T-helper 22 cell (primary cell): ENCODE measurements around the gene GAN.

Experiments
- DNase-seq: peaks from one replicate; pipeline ENCODE4 v3.0.0-alpha.2; 2020; ENCODE audit warnings: low read depth

The GAN gene, protein sequence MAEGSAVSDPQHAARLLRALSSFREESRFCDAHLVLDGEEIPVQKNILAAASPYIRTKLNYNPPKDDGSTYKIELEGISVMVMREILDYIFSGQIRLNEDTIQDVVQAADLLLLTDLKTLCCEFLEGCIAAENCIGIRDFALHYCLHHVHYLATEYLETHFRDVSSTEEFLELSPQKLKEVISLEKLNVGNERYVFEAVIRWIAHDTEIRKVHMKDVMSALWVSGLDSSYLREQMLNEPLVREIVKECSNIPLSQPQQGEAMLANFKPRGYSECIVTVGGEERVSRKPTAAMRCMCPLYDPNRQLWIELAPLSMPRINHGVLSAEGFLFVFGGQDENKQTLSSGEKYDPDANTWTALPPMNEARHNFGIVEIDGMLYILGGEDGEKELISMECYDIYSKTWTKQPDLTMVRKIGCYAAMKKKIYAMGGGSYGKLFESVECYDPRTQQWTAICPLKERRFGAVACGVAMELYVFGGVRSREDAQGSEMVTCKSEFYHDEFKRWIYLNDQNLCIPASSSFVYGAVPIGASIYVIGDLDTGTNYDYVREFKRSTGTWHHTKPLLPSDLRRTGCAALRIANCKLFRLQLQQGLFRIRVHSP

DNA sequence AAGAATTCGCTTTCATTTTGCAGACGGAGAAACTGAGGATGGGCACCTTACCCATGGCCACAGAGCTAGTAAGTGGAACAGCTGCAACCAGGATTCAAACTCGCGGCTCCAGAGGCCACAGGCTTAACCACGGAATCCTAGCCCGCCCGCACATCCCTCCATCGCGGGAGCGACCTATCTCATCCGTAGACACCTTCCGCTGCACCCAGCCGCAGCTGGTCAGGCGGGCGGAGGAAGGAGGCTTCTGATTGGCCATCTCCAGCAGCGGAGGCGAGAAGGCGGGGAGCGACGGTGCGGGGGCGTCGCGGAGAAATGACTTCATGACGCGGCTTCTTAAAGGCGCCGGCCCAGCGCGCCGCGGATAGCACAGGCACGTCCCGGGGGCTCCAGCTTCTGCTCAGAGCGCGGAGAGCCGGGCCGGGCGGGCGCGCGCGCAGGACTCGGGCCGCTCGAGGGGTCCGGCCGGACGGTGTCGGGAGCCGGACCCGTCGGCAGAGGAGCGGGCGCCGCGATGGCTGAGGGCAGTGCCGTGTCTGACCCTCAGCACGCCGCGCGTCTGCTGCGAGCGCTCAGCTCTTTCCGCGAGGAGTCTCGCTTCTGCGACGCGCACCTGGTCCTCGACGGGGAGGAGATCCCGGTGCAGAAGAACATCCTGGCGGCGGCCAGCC lies at the start of gene GAN:
Gene GAN (plus strand): TSS at position 360 of the 668 bp plus-strand sequence. CDS start 152 bp downstream, at position 512.
- DNase-seq = peak; percentile 89

DNA sequence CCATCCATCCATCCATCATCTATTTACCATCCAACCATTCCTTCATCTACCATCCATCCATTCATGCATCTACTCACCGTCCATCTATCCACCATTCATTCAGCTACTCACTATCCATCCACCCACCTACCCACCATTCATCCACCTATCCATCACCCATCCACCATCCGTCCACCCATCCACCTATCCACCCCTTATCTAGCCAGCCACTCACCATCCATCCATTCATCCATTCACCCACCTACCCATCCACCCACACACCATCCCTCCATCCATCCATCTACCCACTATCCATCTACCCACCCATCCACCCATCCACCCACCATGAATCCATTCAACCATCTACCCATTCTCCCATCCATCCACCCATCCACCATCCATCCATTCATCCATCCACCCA lies 49.7 kb upstream of the GAN start:
- DNase-seq = no peak

DNA sequence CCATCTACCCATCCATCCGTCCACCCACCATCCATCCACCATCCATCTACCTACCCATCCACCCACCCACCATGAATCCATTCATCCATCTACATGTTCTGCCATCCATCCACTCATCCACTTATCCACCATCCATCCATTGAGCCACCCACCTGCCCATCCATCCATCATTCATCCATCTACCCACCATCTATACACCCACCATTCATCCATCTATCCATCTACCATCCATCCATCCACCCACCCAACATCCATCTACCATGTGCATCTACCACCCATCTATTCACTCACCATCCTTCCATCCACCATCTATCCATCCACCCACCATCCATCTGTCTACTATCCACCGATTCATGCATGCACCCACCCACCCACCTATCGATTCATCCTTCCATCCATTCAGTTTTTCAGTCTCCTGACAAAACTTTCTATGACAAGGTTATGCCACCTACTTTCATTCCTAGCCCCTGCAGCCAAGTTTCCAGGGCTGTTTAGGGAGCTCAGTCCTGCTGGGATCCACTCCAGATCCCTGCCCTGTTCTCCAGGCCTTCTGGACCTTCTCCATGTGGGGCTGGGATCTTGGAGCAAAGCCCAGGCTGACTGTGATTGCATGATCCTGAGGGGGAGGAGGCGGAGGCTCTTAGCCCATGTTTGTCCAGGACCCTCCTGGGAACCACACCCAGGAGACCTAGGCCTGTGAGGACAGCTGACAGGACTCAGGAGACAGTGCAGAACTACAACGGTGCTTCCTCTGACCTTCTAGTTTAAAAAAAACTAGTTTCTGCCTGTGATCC lies 48.9 kb upstream of the GAN start:
- DNase-seq = no peak

DNA sequence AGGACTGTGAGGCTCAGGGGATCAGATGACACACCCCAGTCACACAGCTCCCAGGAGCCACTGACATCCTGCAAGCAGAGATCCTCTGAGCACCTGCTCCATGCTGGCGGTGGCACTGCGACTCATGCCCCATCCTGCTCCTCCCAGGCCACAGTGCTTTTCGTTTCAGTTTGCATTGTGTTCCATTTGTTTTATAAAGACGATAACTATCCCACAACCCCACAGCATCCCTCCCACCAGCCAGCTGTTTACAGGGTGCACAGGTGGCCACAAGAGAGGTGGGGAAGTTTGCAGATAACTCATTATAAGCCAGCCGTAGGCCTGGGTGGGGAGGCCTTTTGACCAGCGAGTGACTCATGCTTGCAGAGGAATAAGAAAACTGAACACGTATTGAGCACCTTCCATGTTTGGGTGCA lies 48.1 kb upstream of the GAN start:
- DNase-seq = no peak

DNA sequence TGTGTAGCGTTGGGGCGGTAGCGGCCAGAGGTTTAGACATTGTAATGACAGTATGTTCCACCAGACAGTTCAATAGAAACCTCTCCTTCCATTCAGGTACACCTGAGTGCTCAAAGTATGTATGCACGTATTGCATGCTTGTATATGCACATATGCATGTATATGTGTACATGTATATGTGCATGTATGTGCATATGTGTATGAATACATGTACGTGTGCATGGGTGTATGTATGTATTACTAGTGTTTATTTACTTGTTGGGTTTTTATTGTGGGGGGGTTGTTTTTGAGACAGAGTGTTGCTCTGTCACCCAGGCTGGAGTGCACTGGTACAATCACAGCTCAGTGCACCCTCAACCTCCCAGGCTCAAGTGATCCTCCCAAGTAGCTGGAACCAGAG lies 46.3 kb upstream of the GAN start:
- no peak for DNase-seq

DNA sequence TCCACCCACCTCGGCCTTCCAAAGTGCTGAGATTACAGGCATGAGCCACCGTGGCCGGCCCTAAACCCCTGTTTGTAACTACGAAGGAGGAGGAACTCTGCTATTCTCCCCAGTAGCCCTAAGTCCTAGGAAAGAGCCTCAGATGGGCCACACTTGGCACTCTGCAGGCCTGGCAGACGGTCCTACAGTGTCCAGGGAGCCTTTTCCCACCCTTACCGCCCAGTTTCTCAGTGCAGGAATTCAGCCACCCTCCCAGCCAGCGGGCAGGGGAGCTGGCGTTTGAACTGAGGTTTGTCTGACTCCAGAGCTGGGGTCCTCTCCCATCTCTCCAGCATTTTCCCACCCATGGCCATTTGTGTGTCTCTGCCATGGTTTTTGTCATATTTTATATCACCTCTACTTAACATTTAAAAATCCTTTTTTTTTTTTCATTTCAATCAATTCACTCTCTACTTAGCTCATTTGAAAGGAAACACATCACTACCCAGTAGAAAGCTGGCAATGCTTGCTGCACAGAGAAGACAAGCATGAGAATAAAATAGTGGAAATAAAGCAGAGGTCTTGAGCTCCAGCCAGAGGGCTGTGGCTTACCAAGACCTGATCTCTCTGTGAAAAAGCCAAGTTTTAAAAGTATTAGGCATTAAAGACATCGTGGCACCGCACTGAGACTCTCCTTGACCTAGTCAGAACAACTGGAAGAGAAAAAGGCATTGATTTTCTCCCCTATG lies 41.4 kb upstream of the GAN start:
- DNase-seq = no peak

DNA sequence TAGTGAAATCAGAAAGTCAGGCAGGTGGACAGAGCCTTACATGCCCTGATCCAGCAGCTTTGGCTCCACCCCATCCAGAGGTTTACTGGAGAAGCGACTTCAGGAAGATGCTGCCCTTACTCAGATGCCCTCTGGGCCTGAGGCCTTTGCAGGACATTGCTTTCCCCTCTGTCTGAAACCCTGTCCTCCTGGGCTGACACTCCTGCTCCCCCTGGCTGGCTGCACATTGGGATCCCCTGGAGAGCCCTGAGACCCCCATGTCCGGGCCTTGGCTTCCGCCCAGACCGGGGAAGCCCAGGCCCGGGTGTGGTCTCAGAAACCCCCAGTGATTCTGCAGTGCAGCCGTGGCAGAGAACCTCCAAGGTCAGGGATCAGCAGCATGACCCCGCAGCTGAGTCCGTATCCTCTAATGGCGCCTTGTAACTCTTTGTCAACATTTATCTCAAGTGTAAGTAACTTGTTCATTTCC lies 39.7 kb upstream of the GAN start:
- DNase-seq = no peak

DNA sequence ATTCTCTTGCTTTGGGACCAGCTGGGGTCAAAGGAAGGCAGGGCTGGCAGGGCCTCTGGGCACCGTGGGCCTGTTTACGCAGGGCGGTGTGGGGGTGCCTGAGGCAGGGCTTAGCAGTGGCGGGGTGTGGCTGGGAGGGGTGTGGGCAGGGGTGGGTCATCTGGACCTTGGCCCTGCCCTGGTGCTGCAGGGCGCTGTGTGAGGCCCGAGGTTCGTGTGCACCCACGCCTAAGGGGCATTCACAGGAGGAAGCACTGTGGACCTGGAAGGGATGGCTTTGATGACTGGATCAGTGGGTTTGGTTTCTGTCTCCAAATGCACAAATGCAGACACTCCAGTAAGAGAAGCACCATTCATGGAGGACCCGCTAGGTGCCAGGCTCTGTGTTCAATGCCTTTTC lies 39.0 kb upstream of the GAN start:
- DNase-seq = no peak

DNA sequence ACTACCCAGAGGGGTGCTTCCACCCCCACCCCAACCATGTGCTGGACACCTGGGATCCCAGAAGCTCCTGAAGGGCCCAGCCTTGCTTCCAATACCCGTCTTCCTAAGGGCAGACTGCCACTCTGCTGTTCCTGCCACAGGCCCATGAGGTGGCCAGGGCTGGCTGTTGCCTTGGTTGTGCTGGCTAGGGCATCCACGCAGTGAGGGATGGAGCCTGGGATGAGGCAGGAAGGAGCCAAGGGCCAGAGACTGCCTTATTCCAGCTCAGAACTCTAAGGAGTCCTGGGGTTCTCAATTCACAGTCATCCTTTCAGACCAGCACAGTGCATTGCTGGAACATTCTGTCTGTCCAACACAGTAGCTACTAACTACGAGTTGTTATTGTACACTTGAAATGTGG lies 38.4 kb upstream of the GAN start:
- no peak for DNase-seq

DNA sequence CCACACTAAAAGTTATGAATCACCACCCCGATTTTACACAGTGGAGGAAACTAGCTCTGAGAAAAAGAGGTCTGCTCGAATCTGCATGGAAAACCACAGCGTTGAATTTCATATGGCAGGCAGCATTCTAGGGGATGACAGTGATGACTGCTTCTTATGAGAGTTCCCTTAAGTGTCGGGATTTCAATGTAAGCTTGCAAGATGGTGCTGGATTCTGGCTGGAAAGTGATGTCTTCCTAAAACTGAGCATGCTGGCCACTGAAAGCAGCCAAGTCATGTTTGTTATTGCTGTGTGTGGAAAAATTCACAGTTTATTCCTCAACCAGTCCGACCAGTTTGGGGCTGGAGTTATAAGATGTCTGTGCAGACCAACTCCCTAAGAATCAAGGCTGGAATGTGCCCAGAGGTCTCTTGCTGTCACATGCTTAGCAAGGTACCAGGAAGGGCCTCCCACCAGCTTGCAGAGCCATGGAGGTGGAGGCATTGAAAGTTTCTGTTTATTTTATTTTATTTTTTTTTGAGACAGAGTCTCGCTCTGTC lies 37.2 kb upstream of the GAN start:
- no peak for DNase-seq

DNA sequence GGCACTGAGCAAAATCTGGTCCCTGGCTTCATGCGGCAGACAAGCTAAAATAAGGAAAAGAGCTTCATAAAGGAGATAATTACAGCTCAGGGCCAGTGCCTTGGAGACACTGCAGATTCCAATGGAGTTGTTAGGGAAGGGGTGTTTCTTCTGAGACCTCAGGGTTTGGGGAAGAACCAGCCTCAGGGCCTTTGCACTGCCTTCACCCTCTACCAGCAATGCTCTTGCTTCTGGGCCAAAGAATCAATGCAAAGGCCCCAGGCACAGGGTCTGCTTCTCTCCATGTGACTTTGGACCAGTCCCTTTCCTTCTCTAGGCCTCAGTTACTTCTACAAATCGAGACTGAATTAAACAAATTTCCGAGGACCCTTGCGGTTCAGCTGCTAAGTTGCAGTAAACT lies 36.2 kb upstream of the GAN start:
- no peak for DNase-seq

DNA sequence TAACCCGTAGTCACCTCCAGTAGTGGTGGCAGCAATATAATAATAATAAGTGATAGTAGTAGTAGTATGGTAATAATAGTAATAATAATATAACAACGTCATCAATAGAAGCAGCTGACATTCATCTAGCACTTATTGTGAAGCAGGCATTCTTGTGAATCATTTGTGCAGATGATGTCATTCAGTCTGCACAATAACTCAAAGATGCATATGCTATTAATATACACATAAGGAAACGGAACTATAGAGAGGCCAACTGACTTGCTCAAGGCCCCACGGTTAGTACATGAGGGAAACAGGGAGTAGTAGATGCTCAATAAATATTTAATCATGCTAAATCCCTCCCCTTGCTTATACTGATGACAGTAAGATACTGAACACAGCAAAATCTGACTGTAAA lies 35.4 kb upstream of the GAN start:
- DNase-seq = no peak

DNA sequence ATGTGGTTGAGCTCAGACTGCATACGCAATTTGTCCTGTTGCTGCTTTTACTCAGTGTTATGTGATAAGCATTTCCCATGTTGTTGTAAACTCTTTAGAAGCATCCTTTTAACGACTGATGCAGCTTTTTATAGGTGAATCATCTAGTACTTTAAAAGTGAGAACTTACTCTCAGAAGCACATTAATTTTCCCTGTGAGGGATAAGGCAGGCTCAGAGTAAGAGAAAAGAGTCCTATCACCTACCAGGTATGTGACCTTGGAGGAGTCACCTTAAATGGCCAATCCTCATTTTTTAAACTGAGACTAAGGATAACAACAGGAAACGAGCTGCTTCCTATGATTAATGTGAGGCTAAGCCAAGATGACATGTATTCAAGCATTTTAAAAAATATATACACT lies 34.4 kb upstream of the GAN start:
- DNase-seq = no peak

DNA sequence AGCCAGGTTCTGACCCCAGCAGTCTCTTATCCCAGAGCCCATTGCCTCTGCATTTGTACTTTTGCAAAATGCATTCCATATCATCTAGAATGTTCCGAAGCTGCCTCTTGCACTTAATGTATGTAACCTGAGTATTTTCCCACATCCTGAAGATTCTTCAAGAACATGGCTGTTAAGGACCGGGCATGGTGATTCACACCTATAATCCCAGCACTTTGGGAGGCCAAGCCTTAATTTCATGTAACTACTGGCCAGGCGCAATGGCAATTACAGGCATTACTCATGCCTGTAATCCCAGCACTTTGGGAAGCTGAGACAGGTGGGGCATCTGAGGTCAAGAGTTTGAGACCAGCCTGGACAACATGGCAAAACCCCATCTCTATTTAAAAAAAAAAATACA lies 31.7 kb upstream of the GAN start:
- DNase-seq = no peak

DNA sequence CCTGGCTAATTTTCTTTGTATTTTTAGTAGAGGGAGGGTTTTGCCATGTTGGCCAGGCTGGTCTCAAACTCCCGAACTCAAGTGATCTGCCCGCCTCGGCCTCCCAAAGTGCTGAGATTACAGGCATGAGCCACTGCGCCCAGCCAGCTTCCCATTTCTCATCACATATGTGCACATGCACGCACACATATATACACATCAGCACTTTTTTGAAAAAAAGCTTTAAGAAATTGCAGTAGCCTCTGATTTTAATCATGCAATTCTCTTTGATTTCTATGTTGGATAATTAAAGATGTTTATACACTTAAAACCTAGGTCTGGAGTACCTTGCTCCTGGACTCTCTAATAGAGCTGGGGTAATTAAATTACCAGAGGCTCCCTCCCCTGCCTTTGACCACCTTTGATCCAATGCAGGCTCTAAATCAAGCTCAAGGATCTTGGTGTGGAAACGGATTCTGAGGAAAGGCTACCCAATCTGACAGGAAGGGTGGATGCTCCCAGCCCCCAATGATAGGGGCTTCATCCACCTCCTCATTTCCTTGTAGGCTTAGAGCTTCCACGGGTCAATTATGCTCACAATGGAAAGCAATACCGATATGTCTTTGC lies 29.7 kb upstream of the GAN start:
- DNase-seq = no peak

DNA sequence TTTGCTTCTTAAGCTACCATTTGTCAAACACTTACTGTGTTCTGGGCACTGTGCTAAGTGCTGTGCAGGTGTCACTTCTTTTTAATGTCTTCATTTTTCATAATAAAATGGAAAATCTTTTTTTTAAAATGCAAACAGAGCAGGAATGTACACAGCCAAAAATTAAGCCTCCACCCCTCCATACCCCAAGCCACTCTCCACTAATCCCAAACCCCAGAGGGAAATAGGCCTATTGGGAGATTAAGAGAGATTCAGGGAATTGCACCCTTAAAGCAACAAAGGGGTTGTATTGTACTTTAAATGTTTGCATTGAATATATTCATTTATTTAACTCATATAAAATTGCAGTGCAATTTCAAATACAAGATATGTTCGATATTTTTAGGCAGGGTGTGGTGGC lies 28.6 kb upstream of the GAN start:
- DNase-seq = no peak

DNA sequence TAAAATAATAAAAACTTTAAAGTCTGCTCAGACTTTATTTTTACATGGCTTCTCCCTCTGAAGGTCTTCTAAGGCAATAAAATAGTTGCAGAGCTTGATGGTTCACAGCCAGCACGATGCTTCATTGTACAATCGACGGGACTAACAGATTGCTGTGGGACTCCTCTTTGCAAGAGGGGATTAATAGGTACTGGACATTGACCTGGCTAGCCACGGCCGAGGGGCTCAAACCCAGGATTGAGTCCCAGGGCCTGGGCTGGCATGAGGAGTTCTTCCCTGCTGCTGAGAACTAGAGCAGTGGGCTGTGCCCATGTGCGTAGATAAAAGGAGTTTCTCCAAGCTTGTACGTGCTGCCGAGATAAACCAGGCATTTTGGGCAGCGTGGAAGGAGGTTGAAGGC lies 23.6 kb upstream of the GAN start:
- no peak for DNase-seq

DNA sequence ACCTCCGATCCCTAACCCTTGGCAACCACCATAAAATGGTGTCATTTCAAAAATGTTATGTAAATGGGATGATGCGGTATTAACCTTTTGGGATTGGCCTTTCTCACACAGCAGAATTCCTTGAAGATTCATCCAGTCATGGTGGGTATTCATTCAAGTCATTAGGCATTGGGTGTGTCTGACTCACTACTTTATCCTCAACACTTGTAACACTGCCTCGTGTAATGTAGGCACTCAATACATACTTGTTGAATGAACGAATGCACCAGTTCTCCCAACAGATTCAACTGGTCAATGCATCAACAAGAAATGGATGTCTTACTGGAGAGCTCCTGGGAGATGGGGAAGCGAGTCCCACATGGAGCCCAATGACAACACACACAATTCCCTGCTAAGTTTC lies 21.8 kb upstream of the GAN start:
- DNase-seq = no peak

DNA sequence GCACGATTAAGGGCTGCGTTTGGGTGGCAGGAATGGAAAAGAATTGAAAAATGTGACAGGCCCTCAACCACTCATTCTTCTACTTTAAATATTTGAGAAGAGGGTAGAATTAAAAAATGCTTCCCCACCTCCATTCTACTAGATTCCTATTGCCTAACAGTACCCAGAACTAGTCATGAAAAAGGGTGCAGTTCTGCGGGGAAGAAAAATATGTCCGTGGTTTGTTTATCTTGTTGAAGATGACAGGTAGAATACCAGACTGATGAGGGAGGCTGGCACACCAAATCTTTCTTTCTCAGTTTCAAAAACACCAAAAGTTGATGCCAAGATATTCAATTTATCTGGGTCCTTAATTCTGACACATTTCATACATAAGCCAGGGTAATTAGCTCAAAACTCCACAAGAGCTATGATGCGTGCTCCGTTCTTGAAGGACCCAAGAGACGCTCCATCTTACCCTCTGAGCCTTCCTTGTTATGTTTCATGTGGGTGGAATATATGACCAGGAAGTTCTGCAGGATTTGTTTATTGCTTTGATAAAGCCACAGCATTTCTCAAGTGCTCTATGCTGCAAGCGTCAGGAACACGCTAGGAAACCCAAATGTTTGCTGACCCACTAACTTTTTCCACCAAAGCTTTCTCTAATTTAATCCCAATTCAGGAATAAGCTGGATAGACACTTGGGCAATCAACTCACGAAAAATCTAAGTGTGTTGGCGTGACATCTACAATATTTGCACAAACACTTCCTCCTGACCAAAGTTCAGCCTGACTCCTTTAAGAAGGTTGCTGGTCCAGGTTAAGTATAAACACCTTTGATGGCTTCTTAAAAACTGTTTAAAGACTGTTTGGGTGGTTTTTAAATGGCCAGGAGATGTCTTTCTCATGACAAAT lies 20.6 kb upstream of the GAN start:
- DNase-seq = no peak

DNA sequence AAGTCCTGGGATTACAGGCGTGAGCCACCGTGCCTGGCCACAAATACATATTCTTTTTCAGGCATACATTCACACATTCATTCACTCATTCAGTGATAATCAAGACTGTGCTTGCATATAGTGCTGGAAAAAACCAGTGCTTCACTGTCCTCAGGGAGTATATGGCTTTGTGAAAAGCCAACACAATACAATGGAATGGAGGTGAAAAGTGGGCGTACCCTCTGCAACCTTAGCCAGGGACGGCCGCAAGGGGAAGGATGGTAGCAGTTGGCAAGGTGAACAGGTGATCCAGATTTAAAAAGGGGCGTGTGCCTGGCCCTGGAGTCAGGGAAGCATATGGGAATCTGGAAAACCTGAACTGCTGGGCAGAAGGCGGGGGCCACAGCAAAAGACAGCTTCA lies 18.1 kb upstream of the GAN start:
- DNase-seq = no peak
